Measurements from ENCODE around the gene TCF7. TPM values are rescaled to one million over a fixed set of nuclear protein-coding genes. Genes with fewer than 3 reads are reported as not detected.

TCF7 gene
- total and polyA plus RNA-seq, 2 donors (not counting 1 experiment from before 2014, with no cell fraction given): 3.1 to 3.3 TPM

DNA sequence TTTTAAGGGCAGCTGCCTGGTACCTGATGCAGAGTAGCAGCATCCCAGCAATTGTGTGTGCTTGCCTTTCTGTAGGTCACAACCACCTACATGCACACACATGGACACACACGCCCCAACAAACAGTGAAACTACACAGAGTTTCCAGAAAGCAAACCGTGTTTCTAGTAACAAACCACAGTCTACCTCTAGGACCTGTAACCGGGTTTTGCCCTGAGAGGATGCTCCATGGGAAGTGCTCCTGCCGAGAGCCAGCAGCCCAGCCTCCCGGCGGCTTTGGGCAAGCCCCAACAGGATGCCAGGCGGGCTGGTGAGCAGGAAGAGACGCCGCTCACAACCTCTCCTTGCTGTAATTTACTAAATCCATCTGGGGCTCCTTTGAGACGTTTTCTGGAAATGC lies 4.1 kb upstream of the TCF7 start:
- H3K36me3 ChIP-seq (ENCODE audit: control insufficient read depth, insufficient read depth, low read length): no peaks in the 10 kb centered on the region
- H3K4me2 ChIP-seq (ENCODE audit: extremely low read depth, insufficient read depth, low read length): no peak overlapping the region
- H3K9me3 ChIP-seq (ENCODE audit: control insufficient read depth, insufficient read depth, low read depth, low read length): no peaks in the 10 kb centered on the region
- H3K9ac ChIP-seq (ENCODE audit: insufficient read depth, low read length): no peak overlapping the region
- H3K79me2 ChIP-seq (ENCODE audit: control insufficient read depth, insufficient read depth, low read length): no peaks in the 10 kb centered on the region
- no peak for DNase-seq (ENCODE audit: low read depth in 2 of 2)
- TF ChIP-seq, protein P1, sequence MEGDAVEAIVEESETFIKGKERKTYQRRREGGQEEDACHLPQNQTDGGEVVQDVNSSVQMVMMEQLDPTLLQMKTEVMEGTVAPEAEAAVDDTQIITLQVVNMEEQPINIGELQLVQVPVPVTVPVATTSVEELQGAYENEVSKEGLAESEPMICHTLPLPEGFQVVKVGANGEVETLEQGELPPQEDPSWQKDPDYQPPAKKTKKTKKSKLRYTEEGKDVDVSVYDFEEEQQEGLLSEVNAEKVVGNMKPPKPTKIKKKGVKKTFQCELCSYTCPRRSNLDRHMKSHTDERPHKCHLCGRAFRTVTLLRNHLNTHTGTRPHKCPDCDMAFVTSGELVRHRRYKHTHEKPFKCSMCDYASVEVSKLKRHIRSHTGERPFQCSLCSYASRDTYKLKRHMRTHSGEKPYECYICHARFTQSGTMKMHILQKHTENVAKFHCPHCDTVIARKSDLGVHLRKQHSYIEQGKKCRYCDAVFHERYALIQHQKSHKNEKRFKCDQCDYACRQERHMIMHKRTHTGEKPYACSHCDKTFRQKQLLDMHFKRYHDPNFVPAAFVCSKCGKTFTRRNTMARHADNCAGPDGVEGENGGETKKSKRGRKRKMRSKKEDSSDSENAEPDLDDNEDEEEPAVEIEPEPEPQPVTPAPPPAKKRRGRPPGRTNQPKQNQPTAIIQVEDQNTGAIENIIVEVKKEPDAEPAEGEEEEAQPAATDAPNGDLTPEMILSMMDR (conservative IDR thresholded peaks at IDR 0.05 in 1 of 2, IDR thresholded peaks at IDR 0.05 in 1 of 2; ENCODE audit: low read depth in 1 of 2, low read length in 2 of 2): no peak
- no peak for TF ChIP-seq EZH2 (IDR thresholded peaks at IDR 0.05; ENCODE audit: low read length, missing control alignments)
- H3K27me3 ChIP-seq (ENCODE audit: control insufficient read depth, insufficient read depth, low read length): no peaks in the 10 kb centered on the region
- H2AFZ ChIP-seq (ENCODE audit: low read length): no peak overlapping the region
- no peak overlapping the region for H3K4me3 ChIP-seq (replicated peaks in 1 of 4; ENCODE audit: control extremely low read depth in 1 of 4, insufficient read depth in 1 of 4, low read depth in 3 of 4, low read length in 4 of 4)
- no peak overlapping the region for H3K27ac ChIP-seq (ENCODE audit: insufficient read depth, low read length)
- H3K4me1 ChIP-seq (ENCODE audit: control insufficient read depth, extremely low read depth, insufficient read depth, low read length): peaks cover 4% of the 10 kb centered on the region
- no peaks in the 10 kb centered on the region for H4K20me1 ChIP-seq (ENCODE audit: control insufficient read depth, extremely low read depth, insufficient read depth, low read length)

DNA sequence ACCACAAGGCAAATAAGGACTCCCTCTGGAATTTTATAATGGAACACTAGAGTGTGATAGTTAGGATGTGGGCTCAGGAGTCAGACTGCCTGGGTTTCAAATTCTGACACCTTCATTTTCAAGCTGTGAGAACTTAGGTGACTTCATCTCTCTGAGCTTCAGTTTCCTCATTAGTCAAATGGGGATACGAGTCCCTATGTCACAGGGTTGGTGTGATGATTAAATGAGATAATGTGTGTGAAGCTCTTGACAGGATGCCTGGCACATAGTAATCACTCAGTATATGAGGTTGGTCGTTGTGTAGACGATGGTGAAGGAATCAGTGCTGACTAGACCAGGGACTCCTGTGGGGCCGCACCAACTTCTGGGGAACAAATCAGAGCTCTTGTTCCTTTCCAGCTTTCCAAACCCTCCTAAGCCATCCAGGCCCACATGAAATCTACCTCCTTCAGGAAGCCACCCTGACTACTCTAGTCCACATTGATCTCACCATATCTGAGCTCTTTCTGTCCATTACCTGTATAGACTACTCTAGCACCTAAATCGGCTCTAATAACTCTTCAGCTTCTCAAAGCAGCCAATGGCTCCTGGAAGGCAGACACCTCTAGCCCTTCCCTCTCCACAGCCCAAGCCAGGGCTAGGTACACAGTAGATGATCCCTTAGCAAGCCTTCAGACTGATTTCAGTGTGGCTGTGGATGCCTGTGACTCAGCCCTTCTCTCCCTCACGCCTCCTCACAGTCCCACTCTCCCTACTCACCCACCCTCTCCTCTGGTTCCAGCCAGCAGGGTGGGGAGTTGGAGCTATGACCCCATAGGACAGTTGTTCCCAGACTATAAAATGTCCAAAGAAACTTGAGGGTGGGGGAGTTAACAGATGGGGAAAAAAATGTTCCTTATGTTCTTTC lies 2.5 kb upstream of the TCF7 start:
- Histone ChIP-seq H3K9ac (ENCODE audit: insufficient read depth, low read length) (no peak overlapping the region), H3K36me3 (ENCODE audit: control insufficient read depth, insufficient read depth, low read length) (no peaks in the 10 kb centered on the region), H3K4me2 (ENCODE audit: extremely low read depth, insufficient read depth, low read length) (no peak overlapping the region), H2AFZ (ENCODE audit: low read length) (no peak overlapping the region), H3K27ac (ENCODE audit: insufficient read depth, low read length) (no peak overlapping the region), H3K27me3 (ENCODE audit: control insufficient read depth, insufficient read depth, low read length) (no peaks in the 10 kb centered on the region), H3K4me1 (ENCODE audit: control insufficient read depth, extremely low read depth, insufficient read depth, low read length) (peaks cover 4% of the 10 kb centered on the region), H3K79me2 (ENCODE audit: control insufficient read depth, insufficient read depth, low read length) (no peaks in the 10 kb centered on the region), H3K9me3 (ENCODE audit: control insufficient read depth, insufficient read depth, low read depth, low read length) (no peaks in the 10 kb centered on the region), H4K20me1 (ENCODE audit: control insufficient read depth, extremely low read depth, insufficient read depth, low read length) (no peaks in the 10 kb centered on the region), H3K4me3 (replicated peaks in 1 of 4; ENCODE audit: control extremely low read depth in 1 of 4, insufficient read depth in 1 of 4, low read depth in 3 of 4, low read length in 4 of 4) (no peak overlapping the region)
- DNase-seq (ENCODE audit: low read depth in 2 of 2): peak in 1 of 2 donors; percentile 68
- TF ChIP-seq EZH2 (IDR thresholded peaks at IDR 0.05; ENCODE audit: low read length, missing control alignments): no peak
- TF ChIP-seq, protein P1 (conservative IDR thresholded peaks at IDR 0.05 in 1 of 2, IDR thresholded peaks at IDR 0.05 in 1 of 2; ENCODE audit: low read depth in 1 of 2, low read length in 2 of 2): no peak

- H3K36me3 ChIP-seq (ENCODE audit: control insufficient read depth, insufficient read depth, low read length): no peaks in the 10 kb centered on the region
- TF ChIP-seq, protein P1 (conservative IDR thresholded peaks at IDR 0.05 in 1 of 2, IDR thresholded peaks at IDR 0.05 in 1 of 2; ENCODE audit: low read depth in 1 of 2, low read length in 2 of 2): no peak
- TF ChIP-seq EZH2 (IDR thresholded peaks at IDR 0.05; ENCODE audit: low read length, missing control alignments): no peak
- no peaks in the 10 kb centered on the region for H3K79me2 ChIP-seq (ENCODE audit: control insufficient read depth, insufficient read depth, low read length)
- no peaks in the 10 kb centered on the region for H3K9me3 ChIP-seq (ENCODE audit: control insufficient read depth, insufficient read depth, low read depth, low read length)
- no peaks in the 10 kb centered on the region for H3K27me3 ChIP-seq (ENCODE audit: control insufficient read depth, insufficient read depth, low read length)
- H3K4me2 ChIP-seq (ENCODE audit: extremely low read depth, insufficient read depth, low read length): no peak overlapping the region
- H3K9ac ChIP-seq (ENCODE audit: insufficient read depth, low read length): no peak overlapping the region
- H3K4me1 ChIP-seq (ENCODE audit: control insufficient read depth, extremely low read depth, insufficient read depth, low read length): peaks cover 4% of the 10 kb centered on the region
- no peak overlapping the region for H3K27ac ChIP-seq (ENCODE audit: insufficient read depth, low read length)
- H4K20me1 ChIP-seq (ENCODE audit: control insufficient read depth, extremely low read depth, insufficient read depth, low read length): no peaks in the 10 kb centered on the region
- DNase-seq (ENCODE audit: low read depth in 2 of 2): no peak
- no peak overlapping the region for H2AFZ ChIP-seq (ENCODE audit: low read length)
- no peak overlapping the region for H3K4me3 ChIP-seq (replicated peaks in 1 of 4; ENCODE audit: control extremely low read depth in 1 of 4, insufficient read depth in 1 of 4, low read depth in 3 of 4, low read length in 4 of 4)
Observed at GRCh38 chr5:134112726-134113362, 1.6 kb upstream of the TCF7 start.

Data from fibroblast of lung (primary cell).